ENCODE data around the gene FARS2. TPM values are rescaled to one million over a fixed set of nuclear protein-coding genes. Genes with fewer than 3 reads are reported as not detected.

FARS2 gene
- total and polyA plus RNA-seq, 9 of the 15 experiments (the other 6 are each of a cell fraction or from before 2014, with no cell fraction given), result 16.5 to 62.2 (median 27.0) TPM

- TF ChIP-seq FOXK1 (CRISPR knock-in tag; IDR thresholded peaks at IDR 0.05; ENCODE audit: borderline replicate concordance) (no peak), ARID1B (IDR thresholded peaks at IDR 0.05) (peak; percentile 39; the same call in 1 of the 2 replicates)
Observed at GRCh38 chr6:5511954-5512353, 250.6 kb downstream of the FARS2 start (continued).

GRCh38 chr6:5512422-5512821, 251.1 kb downstream of the FARS2 start:
- Histone ChIP-seq H3K4me2 (ENCODE audit: insufficient read depth, low read length) (no peak overlapping the region), H3K27me3 (ENCODE audit: control insufficient read depth in 2 of 2, insufficient read depth in 2 of 2, low read length in 2 of 2) (no peaks in the 10 kb centered on the region), H3K9ac (ENCODE audit: insufficient read depth in 1 of 2, low read depth in 2 of 2, low read length in 2 of 2) (no peak overlapping the region), H3K36me3 (ENCODE audit: control insufficient read depth, insufficient read depth, low read length) (no peaks in the 10 kb centered on the region), H3K9me1 (ENCODE audit: control insufficient read depth, insufficient read depth, low read length) (no peaks in the 10 kb centered on the region), H3K27ac (ENCODE audit: extremely low read depth, low read depth, low read length) (no peak overlapping the region), H3K79me2 (ENCODE audit: control insufficient read depth, insufficient read depth, low read length) (no peaks in the 10 kb centered on the region), H3K4me1 (replicated peaks in 1 of 2; ENCODE audit: control insufficient read depth in 2 of 2, insufficient read depth in 2 of 2, low read length in 2 of 2) (peaks cover 3 to 23% of the 10 kb centered on the region in 2 experiments), H3K4me3 (no peak overlapping the region), H3K9me3 (replicated peaks; ENCODE audit: control insufficient read depth, insufficient read depth, low read depth, low read length) (no peaks in the 10 kb centered on the region), H4K20me1 (replicated peaks; ENCODE audit: control insufficient read depth, insufficient read depth, low read length) (0 out of 2 replicates have a peak, but pooled peaks cover 6% of the 10 kb centered on the region), H2AFZ (ENCODE audit: low read depth, low read length) (no peak overlapping the region)
- in situ Hi-C loops (cut with MboI), result no loop called here
- no peak for ATAC-seq
- FAIRE-seq, result peak; percentile 19
- WGBS (ENCODE audit: insufficient coverage, low coverage, missing lambda C conversion rate), result 32% methylated on average over 2 of the region's 2 CpGs
- no peak for DNase-seq (ENCODE audit: extremely low read depth in 1 of 4, low spot score in 3 of 4)
- ChIA-PET CTCF (ENCODE audit: low intra/inter-chr PET ratio) (no interaction called here), POLR2A (no interaction called here)
- intact Hi-C loops (cut with micrococcal nuclease), result no loop called here
- BruUV-seq (replicated peaks), result no TSS peak
- TF ChIP-seq TAF1 (IDR thresholded peaks at IDR 0.05; ENCODE audit: control insufficient read depth, extremely low read depth, insufficient read depth, low read length, severe bottlenecking), result no peak
- no peak for TF ChIP-seq ZNF174 (CRISPR knock-in tag; IDR thresholded peaks at IDR 0.05)
- TF ChIP-seq ZNF407 (IDR thresholded peaks at IDR 0.05; ENCODE audit: low read depth), result no peak
- TF ChIP-seq CBFA2T2 (conservative IDR thresholded peaks at IDR 0.05), result no peak
- peak; percentile 73 for TF ChIP-seq C11orf30 (IDR thresholded peaks at IDR 0.05; ENCODE audit: low read depth)
- no peak for TF ChIP-seq NFIX (CRISPR knock-in tag; IDR thresholded peaks at IDR 0.05; ENCODE audit: low read depth)
- no peak for TF ChIP-seq ZBTB12 (CRISPR knock-in tag; IDR thresholded peaks at IDR 0.05)
- peak; percentile 53; the same call in 1 of the 2 replicates for TF ChIP-seq MAFF (IDR thresholded peaks at IDR 0.05; ENCODE audit: low read length)
- no peak for TF ChIP-seq ZNF347 (CRISPR knock-in tag; IDR thresholded peaks at IDR 0.05; ENCODE audit: low read depth)
- TF ChIP-seq SREBF1 (IDR thresholded peaks at IDR 0.05; ENCODE audit: borderline replicate concordance, low read depth, low read length), result no peak
- TF ChIP-seq MAFK (IDR thresholded peaks at IDR 0.05; ENCODE audit: low read length), result peak; percentile 16; the same call in 1 of the 2 replicates
- TF ChIP-seq SMARCA5 (IDR thresholded peaks at IDR 0.05), result no peak
